Brain pericyte (primary cell): Measurements from ENCODE around the gene C11orf52.
"Not testable (repeated sequence)": the region's sequence is repeated elsewhere in the genome, so short reads cannot be mapped to it uniquely, and the experiment has no call there.

Experiments used
- DNase-seq: peaks from one replicate; pipeline ENCODE4 v3.0.0-alpha.2; 2012; ENCODE audit warnings: low read depth, low spot score

The C11orf52 gene, protein sequence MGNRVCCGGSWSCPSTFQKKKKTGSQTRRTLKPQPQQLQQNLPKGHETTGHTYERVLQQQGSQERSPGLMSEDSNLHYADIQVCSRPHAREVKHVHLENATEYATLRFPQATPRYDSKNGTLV

GRCh38 chr11:111918390-111919256, at the start of gene C11orf52:
C11orf52 (plus strand) TSS chr11:111918913; CDS start chr11:111918973, 60 bp downstream.
- no peak for DNase-seq

GRCh38 chr11:111870113-111870512, 48.6 kb upstream of the C11orf52 start:
- DNase-seq: no peak

DNA sequence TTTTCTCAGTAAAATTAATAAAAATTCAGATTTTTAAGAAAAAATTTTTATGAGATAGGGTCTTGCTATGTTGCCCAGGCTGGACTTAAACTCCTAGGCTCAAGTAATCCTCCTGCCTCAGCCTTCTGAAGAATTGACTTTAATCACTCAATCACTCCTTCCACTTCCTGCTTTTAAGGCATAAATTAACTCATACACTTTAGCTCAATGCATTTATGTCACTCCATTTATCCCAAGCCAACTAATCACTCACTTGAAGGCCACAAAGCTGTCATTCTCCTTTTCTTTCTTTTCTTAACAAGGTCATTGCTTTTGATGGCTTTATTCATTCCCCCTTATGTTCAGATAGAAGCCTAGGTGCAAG, 48.2 kb upstream of the C11orf52 start:
- no peak for DNase-seq

DNA sequence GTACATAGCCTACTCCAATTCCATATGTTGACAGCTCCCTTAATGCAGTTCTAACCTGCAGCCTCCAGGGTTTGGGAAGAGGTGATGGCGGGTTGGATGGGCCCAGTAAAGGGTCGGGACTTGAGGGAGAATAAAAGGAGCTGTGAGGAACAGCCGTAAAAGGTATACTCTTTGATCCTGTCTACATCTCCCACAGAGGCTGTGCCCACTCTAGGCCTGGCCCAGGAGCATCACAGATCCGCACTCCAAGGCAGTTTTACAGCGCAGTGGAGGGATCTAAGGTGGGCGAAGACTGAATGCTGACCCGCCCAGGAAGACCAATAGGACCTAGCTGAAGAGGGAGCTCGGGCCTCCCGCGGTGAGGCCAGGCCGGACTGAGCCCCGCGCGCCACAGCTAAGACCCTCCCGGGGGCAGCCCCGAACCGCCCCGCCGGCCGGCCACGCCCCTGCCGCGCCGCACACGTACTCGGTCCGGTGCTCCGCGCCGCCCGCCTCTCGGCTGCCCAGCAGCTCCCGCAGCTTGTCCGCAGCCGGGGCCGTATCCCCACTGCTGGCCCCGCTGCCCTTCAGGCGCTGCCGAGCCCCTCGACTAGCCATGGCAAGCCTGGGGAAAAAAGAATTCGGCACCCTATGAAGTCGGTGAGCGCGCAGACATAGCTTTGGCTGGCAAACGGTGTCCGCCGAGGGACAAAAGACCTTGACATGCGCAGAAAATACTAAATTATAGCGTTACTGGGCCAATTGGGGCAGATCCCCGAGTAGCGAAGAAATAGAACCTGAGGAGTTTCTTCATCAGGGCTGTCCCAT, 47.6 kb upstream of the C11orf52 start, which contains the start of gene ALG9:
ALG9 (minus strand) TSS at position 696 of the 807 bp plus-strand sequence; CDS start at position 597, 99 bp downstream.
- peak; percentile 43 for DNase-seq

DNA sequence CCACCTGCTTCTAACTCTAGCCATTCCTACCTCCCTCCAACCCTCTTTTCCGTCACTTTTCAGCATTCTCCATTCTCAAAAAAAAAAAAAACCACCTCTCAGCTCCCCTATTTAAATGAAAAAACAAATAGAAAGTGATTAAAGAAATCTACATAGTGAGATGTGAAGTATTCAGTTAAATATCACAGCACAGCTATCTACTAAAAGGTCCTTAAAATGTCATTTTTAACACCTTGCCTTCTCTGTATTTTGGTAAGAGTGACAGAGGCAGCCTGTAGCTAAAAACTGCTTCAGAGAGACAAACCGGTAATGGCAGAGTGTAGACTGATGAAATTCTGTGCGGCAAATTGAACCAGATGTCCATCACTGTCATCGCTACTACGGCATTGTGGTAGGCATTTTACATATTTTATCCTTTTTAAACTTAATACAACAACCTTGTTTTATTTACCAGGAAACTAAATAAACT, 47.0 kb upstream of the C11orf52 start:
- DNase-seq: no peak

- no peak for DNase-seq
These were observed 40.3 kb upstream of the C11orf52 start for GRCh38 chr11:111878385-111878848.

GRCh38 chr11:111878849-111879636, 39.7 kb upstream of the C11orf52 start, which contains the start of the genes CFAP68 and FDXACB1:
CFAP68 (plus strand) TSS chr11:111879541; CDS start chr11:111879561, 20 bp downstream.
FDXACB1 (minus strand) TSS chr11:111879165; CDS start chr11:111879132, 33 bp downstream.
- peak; percentile 93 for DNase-seq

DNA sequence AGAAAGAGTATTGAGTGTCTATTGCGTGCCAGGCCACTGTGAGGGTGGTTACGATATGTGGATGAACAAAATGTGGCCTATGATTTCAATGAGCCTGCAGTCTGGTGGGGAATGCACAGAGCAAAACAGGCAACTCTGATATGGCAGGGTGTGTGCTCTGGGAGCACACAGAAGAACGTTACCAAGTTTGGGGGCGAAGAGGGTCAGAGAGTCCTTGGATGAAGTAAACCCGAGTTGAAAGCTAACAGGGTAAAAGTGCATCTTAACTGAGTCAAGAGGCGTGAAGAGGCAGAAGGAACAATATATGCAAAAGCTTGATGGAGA, 39.1 kb upstream of the C11orf52 start:
- DNase-seq: no peak

GRCh38 chr11:111882202-111882601, 36.5 kb upstream of the C11orf52 start:
- DNase-seq: no peak

GRCh38 chr11:111885053-111885452, 33.7 kb upstream of the C11orf52 start:
- DNase-seq: not testable (repeated sequence)

DNA sequence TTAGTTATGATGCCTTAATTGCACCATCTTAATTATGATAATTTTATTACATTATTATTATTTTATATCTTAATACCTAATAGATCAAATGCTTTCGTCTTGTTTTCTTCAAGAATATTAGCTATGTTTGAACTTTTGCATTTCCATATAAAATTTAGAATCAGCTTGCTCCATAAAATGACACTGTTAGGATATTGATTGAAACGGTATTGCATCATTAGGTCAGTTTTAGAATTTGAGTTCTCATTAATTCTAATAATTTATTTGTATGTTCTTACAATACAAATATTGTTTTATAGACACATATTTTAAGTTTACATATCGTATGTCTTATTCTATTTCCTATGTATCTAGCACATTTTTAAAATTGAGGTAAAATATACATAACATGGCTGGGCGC, 32.7 kb upstream of the C11orf52 start:
- DNase-seq: no peak

DNA sequence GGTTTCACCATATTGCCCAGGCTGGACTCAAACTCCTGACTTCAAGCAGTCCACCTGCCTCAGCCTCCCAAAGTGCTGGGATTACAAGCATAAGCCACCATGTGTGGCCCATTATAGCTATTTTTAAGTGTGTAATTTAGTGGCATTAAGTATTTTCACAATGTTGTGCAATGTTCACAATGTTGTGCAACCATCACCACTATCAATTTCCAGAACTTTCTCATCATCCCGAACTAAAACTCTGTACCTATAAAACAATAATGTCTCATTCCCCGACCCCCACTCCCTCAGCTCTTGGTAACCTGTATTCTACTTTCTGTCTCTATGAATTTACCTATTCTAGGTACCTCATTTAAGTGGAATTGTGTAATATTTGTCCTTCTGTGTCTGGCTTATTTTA, 31.9 kb upstream of the C11orf52 start:
- DNase-seq: no peak

DNA sequence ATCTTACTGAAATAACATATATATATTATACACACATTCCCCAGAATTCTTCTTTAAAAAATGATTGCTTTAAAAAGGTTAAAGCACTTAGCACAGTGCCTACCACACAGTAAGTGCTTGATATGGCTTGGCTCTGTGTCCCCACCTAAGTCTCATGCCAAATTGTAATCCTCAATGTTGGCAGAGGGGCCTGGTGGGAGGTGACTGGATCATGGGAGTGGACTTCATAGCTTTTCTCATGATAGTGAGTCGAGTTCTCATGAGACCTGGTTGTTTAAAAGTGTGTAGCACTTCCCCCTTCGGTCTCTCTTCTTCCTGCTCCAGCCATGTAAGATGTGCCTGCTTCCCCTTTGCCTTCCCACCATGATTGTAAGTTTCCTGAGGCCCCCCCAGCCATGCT, 13.3 kb upstream of the C11orf52 start:
- DNase-seq: no peak

DNA sequence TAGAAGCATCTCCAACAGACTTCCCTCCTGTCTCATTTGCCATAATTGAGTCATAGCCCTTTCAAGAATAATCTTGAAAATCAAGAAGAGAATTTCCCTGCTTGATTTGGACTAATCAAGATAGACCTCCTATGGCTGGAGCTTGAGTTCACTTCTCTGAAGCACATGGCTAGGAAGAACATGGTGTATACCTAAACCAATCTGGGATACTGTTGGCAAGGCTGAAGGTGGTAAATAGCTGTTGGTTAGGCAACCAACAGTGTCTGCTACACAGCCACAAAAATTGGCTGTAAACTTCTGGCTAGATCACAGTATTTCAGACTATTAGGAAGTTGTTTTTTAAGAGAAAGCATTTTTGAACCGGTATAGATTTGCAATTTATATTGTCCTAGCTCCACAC, 12.0 kb upstream of the C11orf52 start:
- DNase-seq: no peak

DNA sequence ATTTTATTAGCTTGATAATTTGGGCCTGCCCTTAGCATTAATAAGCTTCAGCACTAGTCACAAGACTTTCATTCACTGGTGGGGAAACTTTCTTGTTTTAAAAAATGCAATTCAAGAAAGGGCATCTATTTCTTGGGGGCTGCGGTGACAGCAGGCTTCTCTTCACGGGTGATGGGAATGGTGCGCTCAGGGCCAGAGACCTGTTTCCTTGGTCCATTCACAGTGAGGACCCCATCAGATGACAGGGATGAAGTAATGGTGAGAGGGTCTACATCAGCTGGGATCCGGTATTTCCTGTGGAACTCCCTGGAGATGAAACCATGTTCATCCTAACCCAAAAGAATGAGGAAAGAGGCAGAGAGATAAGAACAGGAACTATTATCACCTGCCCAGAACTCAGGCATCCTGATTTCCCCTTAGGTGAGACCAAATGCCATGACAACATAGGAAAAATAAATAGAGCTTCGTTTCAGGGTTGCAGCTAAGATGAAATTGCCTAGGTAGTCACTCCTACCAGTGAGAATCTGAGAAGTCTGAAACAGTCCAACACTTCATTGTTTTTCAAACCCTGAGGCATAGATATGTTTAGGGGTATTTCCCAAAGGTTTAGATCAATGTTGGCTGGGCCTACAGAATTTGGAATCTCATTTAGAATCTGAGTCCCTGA, 9.9 kb upstream of the C11orf52 start:
- DNase-seq: no peak

- no peak for DNase-seq
These were observed 9.3 kb upstream of the C11orf52 start for GRCh38 chr11:111909378-111909777.

GRCh38 chr11:111910676-111911562, 7.8 kb upstream of the C11orf52 start:
- DNase-seq: no peak

DNA sequence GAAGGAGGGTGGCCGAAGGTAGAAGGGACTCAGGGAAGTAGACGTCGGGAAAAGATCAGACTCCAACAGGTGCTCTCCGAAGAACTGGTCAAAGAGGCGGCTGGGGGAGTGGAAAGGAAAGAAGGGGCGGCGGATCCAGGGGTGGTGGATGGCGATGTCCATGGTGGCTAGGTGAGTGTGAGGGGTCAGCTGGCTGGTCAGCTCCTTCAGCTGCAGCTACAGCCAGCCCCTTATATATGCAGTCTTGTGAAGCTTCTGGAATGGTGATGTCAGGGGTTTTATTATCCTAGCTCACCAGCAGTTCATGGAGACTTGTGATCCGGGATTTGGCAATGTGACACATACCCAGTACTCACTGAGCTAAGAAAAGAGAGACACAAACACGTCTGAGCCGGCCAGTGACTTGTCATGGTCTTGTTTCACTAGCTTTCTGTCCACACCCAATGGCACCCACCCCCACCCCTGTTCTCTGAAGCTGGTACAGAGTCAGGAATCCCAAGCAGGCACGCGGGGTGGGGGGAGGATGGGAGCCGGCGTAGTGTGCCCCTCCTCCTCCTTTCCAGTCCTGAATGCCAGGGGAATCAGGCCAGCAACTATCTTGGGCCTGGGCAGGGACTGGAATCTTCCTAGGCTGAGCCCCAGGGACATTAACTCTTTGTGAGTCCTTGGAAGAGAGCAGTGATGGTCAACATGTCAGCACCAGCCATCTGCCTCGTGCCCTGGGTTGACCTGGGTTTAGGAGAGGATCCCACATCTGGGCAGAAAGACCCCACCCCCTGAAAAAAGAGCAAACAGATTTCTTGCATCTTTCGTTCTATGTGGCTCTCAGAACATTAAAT, 6.9 kb upstream of the C11orf52 start, which contains the start of gene CRYAB:
CRYAB (minus strand) TSS at position 208 of the 839 bp plus-strand sequence; CDS start at position 162, 46 bp downstream.
- no peak for DNase-seq

- no peak for DNase-seq
These were observed 6.2 kb upstream of the C11orf52 start, which contains the start of gene HSPB2 for GRCh38 chr11:111912535-111912934. HSPB2 (plus strand) TSS chr11:111912734; CDS start chr11:111912830, 96 bp downstream.
